ENCODE measurements around the gene MTRR. TPM values are rescaled to one million over a fixed set of nuclear protein-coding genes. Genes with fewer than 3 reads are reported as not detected.
A peak's percentile ranks its signal among the peaks of the same experiment; 100 is the strongest.

The MTRR gene
- total and polyA plus RNA-seq, 7 experiments from 2014 or later = 35.5 to 83.2 (median 66.9) TPM

DNA sequence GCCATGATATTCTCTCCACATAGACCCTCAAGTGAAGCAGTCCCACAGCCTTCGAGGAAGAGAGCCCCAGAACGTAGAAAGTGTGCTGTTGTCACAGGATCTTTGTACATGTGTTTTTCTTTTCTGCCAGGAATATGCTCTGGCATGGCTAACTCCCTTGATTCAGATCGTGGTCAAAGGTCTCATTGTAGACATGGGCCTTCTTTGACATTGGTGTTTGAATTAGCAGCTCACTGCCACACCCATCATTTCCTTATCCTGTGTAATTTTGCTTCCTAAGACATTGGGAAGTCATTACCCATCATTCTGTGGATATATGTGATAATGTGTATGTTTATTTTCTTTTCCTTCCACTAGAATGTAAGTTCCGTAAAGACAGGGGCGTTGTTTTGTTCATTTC is 25.5 kb downstream of the MTRR start:
- Mint-ChIP-seq H3K27ac (no peak overlapping the region), H3K9me3 (no peaks in the 10 kb centered on the region), H3K27me3 (no peaks in the 10 kb centered on the region), H3K36me3 (peaks cover 28 to 78% (median 55%) of the 10 kb centered on the region in 5 donors), H3K4me3 (no peak overlapping the region), H3K4me1 (peaks cover 0 to 15% (median 0%) of the 10 kb centered on the region in 7 donors)
- H3K27ac ChIP-seq (ENCODE audit: low read depth, low read length) = no peak overlapping the region
- ChIA-PET CTCF (no interaction called here), POLR2A (no interaction called here)
- H3K4me3 ChIP-seq (ENCODE audit: low read length) = no peak overlapping the region
- no peak for DNase-seq
- H3K27me3 ChIP-seq (ENCODE audit: control insufficient read depth in 2 of 2, insufficient read depth in 2 of 2, low read length in 2 of 2) = no peaks in the 10 kb centered on the region
- H3K36me3 ChIP-seq (ENCODE audit: control insufficient read depth in 2 of 3, insufficient read depth in 3 of 3, low read length in 3 of 3) = peaks cover 20 to 75% (median 29%) of the 10 kb centered on the region in 3 experiments
- no peak for ATAC-seq
- no peaks in the 10 kb centered on the region for H3K4me1 ChIP-seq (ENCODE audit: control insufficient read depth in 2 of 2, insufficient read depth in 2 of 2, low read length in 2 of 2)
- no peaks in the 10 kb centered on the region for H3K9me3 ChIP-seq (ENCODE audit: control insufficient read depth in 2 of 3, low read length in 3 of 3)
- intact Hi-C loops (cut with micrococcal nuclease) = no loop called here

DNA sequence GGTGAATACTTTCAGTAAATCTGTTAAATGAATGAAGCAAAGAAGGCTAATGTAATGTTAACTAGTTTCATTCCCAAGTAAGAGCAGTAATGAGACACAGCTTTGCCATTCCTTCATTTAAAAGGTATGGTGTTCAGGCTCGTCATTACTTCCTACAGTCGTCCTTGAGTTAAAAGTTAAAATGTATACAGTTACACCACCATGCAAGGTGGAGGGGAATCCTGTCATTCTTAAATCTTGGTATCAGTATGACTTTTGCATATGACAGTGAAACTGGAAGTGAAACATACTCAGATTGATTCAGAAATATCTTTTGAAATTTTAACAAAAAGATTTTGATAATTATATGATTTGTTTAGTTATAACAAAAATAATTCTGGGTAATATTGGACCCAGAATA is 25.9 kb downstream of the MTRR start:
- H3K9me3 Mint-ChIP-seq = no peaks in the 10 kb centered on the region
- Histone ChIP-seq H3K36me3 (ENCODE audit: control insufficient read depth in 2 of 3, insufficient read depth in 3 of 3, low read length in 3 of 3) (peaks cover 20 to 75% (median 28%) of the 10 kb centered on the region in 3 experiments), H3K4me1 (ENCODE audit: control insufficient read depth in 2 of 2, insufficient read depth in 2 of 2, low read length in 2 of 2) (no peaks in the 10 kb centered on the region), H3K9me3 (ENCODE audit: control insufficient read depth in 2 of 3, low read length in 3 of 3) (no peaks in the 10 kb centered on the region), H3K27me3 (ENCODE audit: control insufficient read depth in 2 of 2, insufficient read depth in 2 of 2, low read length in 2 of 2) (no peaks in the 10 kb centered on the region), H3K4me3 (ENCODE audit: low read length) (no peak overlapping the region), H3K27ac (ENCODE audit: low read depth, low read length) (no peak overlapping the region)
- H3K27me3 Mint-ChIP-seq = no peaks in the 10 kb centered on the region
- H3K4me3 Mint-ChIP-seq = no peak overlapping the region
- intact Hi-C loops (cut with micrococcal nuclease) = no loop called here
- ChIA-PET POLR2A (no interaction called here), CTCF (no interaction called here)
- no peak for ATAC-seq
- peaks cover 27 to 78% (median 58%) of the 10 kb centered on the region in 5 donors for H3K36me3 Mint-ChIP-seq
- peaks cover 0 to 15% (median 0%) of the 10 kb centered on the region in 7 donors for H3K4me1 Mint-ChIP-seq
- no peak overlapping the region for H3K27ac Mint-ChIP-seq
- DNase-seq = no peak

DNA sequence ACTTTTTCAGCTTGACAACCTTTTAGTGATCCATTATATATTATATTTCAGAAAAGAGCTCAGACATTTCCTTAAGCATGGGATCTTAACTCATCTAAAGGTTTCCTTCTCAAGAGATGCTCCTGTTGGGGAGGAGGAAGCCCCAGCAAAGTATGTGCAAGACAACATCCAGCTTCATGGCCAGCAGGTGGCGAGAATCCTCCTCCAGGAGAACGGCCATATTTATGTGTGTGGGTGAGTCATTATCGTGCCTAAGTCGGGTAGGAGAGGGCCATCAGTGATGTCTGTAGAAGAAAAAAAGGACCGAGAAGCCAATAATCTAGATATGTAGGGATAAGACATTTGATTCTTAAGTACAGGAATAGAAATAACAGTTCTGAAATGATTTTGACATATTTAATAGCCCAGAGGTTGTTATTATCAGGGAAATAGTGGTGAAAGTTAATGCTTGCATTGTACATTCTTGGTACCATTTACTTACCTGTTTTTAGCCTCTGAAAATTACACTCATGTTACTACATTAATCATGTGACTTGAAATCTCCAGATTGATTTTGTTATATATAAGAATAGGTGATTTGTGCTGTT is 28.2 kb downstream of the MTRR start:
- H3K9me3 ChIP-seq (ENCODE audit: control insufficient read depth in 2 of 3, low read length in 3 of 3) = no peaks in the 10 kb centered on the region
- no peaks in the 10 kb centered on the region for H3K4me1 ChIP-seq (ENCODE audit: control insufficient read depth in 2 of 2, insufficient read depth in 2 of 2, low read length in 2 of 2)
- Mint-ChIP-seq H3K27me3 (no peaks in the 10 kb centered on the region), H3K4me1 (peaks cover 0 to 15% (median 0%) of the 10 kb centered on the region in 7 donors), H3K36me3 (peaks cover 30 to 80% (median 58%) of the 10 kb centered on the region in 5 donors), H3K4me3 (no peak overlapping the region), H3K27ac (peak overlapping the region in 1 of 9 donors; percentile 66), H3K9me3 (no peaks in the 10 kb centered on the region)
- no peak overlapping the region for H3K27ac ChIP-seq (ENCODE audit: low read depth, low read length)
- no peaks in the 10 kb centered on the region for H3K27me3 ChIP-seq (ENCODE audit: control insufficient read depth in 2 of 2, insufficient read depth in 2 of 2, low read length in 2 of 2)
- peak in 1 of 9 donors; percentile 5 for DNase-seq
- CTCF ChIA-PET = no interaction called here
- POLR2A ChIA-PET = no interaction called here
- intact Hi-C loops (cut with micrococcal nuclease) = no loop called here
- peak; percentile 61 for ATAC-seq
- no peak overlapping the region for H3K4me3 ChIP-seq (ENCODE audit: low read length)
- peaks cover 25 to 87% (median 27%) of the 10 kb centered on the region in 3 experiments for H3K36me3 ChIP-seq (ENCODE audit: control insufficient read depth in 2 of 3, insufficient read depth in 3 of 3, low read length in 3 of 3)

DNA sequence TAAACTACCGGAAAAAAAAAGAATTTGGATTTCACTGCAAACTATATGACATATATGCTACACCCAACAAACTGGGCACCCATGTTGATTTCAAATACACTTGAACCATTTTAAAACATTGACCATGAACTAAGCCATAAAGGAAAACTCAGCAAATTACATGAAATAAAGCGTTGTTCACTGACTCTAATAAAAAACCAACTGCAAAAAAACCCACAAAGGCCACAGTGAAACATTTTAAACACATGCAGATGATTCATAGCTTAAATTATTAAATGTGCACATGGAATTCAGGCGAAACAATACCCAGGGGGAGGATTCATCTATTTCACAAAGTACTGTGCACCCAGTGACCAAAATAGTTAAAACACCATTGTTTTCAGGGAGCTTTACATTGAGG is 33.3 kb downstream of the MTRR start:
- Mint-ChIP-seq H3K4me1 (peaks cover 0 to 5% (median 0%) of the 10 kb centered on the region in 7 donors), H3K27ac (peak overlapping the region in 1 of 9 donors; percentile 75), H3K9me3 (peaks cover 0 to 5% (median 4%) of the 10 kb centered on the region in 11 donors), H3K36me3 (peaks cover 32 to 85% (median 62%) of the 10 kb centered on the region in 5 donors), H3K4me3 (no peak overlapping the region), H3K27me3 (no peaks in the 10 kb centered on the region)
- ATAC-seq (no peak), DNase-seq (no peak)
- peaks cover 0 to 4% (median 0%) of the 10 kb centered on the region in 3 experiments for H3K9me3 ChIP-seq (ENCODE audit: control insufficient read depth in 2 of 3, low read length in 3 of 3)
- POLR2A ChIA-PET = no interaction called here
- H3K36me3 ChIP-seq (ENCODE audit: control insufficient read depth in 2 of 3, insufficient read depth in 3 of 3, low read length in 3 of 3) = peaks cover 6 to 58% (median 12%) of the 10 kb centered on the region in 3 experiments
- intact Hi-C loops (cut with micrococcal nuclease) = no loop called here
- H3K27ac ChIP-seq (ENCODE audit: low read depth, low read length) = no peak overlapping the region
- no peak overlapping the region for H3K4me3 ChIP-seq (ENCODE audit: low read length)
- no peaks in the 10 kb centered on the region for H3K27me3 ChIP-seq (ENCODE audit: control insufficient read depth in 2 of 2, insufficient read depth in 2 of 2, low read length in 2 of 2)
- no peaks in the 10 kb centered on the region for H3K4me1 ChIP-seq (ENCODE audit: control insufficient read depth in 2 of 2, insufficient read depth in 2 of 2, low read length in 2 of 2)
- CTCF ChIA-PET = no interaction called here

DNA sequence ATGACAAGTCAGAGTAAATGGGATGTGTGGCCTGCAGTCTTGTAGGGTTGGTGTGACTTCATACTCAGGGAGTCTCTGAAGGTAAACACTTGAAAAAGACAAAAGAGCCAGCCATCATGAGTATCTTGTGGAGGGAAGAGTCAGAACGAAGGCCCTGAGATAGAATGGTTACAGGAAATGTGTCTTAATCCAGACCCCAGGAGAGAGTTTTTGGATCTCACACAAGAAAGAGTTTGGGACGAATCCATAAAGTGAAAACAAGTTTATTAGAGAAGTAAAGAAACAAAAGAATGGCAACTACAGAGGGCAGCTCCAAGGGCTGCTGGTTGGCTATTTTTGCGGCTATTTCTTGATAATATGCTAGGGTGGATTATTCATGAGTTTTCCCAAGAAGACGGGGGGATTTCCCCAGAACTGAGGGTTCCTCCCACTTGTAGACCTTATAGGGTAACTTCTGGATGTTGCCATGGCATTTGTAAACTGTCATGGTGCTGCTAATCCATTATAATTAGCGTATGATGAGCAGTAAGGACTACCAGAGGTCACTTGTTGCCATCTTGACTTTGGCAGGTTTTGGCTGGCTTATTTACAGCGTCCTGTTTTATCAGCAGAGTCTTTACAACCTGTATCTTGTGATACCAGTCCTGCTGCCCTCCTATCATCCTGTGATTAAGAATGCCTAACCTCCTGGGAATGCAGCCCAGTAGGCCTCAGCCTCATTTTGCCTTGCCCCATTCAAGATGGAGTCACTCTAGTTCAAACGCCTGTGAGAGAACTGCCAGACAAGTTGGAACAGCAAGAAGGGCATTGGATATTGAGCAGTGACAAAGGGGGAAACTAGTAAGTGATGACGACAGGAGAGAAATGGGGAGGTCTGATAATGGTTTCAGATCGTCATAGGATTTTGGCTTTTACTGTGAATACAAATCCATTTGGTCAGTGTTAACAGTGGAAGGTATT is 34.0 kb downstream of the MTRR start:
- Mint-ChIP-seq H3K27ac (peak overlapping the region in 1 of 9 donors; percentile 75), H3K36me3 (peaks cover 39 to 85% (median 67%) of the 10 kb centered on the region in 5 donors), H3K27me3 (no peaks in the 10 kb centered on the region), H3K9me3 (peaks cover 3 to 12% (median 10%) of the 10 kb centered on the region in 11 donors), H3K4me3 (no peak overlapping the region), H3K4me1 (peaks cover 0 to 5% (median 0%) of the 10 kb centered on the region in 7 donors)
- Histone ChIP-seq H3K9me3 (ENCODE audit: control insufficient read depth in 2 of 3, low read length in 3 of 3) (peaks cover 0 to 9% (median 0%) of the 10 kb centered on the region in 3 experiments), H3K36me3 (ENCODE audit: control insufficient read depth in 2 of 3, insufficient read depth in 3 of 3, low read length in 3 of 3) (peaks cover 0 to 51% (median 11%) of the 10 kb centered on the region in 3 experiments), H3K4me3 (ENCODE audit: low read length) (no peak overlapping the region), H3K27me3 (ENCODE audit: control insufficient read depth in 2 of 2, insufficient read depth in 2 of 2, low read length in 2 of 2) (no peaks in the 10 kb centered on the region), H3K4me1 (ENCODE audit: control insufficient read depth in 2 of 2, insufficient read depth in 2 of 2, low read length in 2 of 2) (no peaks in the 10 kb centered on the region), H3K27ac (ENCODE audit: low read depth, low read length) (no peak overlapping the region)
- no peak for DNase-seq
- ChIA-PET CTCF (no interaction called here), POLR2A (no interaction called here)
- intact Hi-C loops (cut with micrococcal nuclease) = no loop called here
- ATAC-seq = no peak

DNA sequence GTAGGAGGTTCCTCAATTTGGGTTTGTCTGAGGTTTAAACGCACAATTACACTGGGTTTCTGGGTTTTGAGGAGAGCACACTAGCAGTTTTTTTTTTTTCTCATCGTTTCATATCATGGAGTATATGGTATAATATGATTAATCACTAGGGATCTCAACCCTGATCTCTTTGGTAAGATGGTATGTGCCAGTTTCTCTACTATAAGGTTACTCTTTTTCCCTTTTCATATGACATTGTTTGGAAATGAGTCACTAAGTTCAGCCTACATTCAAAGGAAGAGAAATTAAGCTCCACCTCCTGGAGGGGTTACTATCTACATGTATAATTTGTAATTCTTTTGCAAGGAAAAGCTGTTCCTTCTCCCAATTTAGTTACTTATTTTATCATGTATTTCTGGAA is 35.2 kb downstream of the MTRR start:
- DNase-seq = no peak
- H3K9me3 Mint-ChIP-seq = peaks cover 7 to 24% (median 18%) of the 10 kb centered on the region in 11 donors
- H3K27ac Mint-ChIP-seq = no peak overlapping the region

More for the DNA sequence above, 35.2 kb downstream of the MTRR start:
- H3K4me1 Mint-ChIP-seq = peaks cover 0 to 5% (median 0%) of the 10 kb centered on the region in 7 donors
- no peaks in the 10 kb centered on the region for H3K27me3 Mint-ChIP-seq
- peaks cover 0 to 49% (median 7%) of the 10 kb centered on the region in 3 experiments for H3K36me3 ChIP-seq (ENCODE audit: control insufficient read depth in 2 of 3, insufficient read depth in 3 of 3, low read length in 3 of 3)
- no peaks in the 10 kb centered on the region for H3K4me1 ChIP-seq (ENCODE audit: control insufficient read depth in 2 of 2, insufficient read depth in 2 of 2, low read length in 2 of 2)
- H3K9me3 ChIP-seq (ENCODE audit: control insufficient read depth in 2 of 3, low read length in 3 of 3) = peaks cover 0 to 20% (median 3%) of the 10 kb centered on the region in 3 experiments
- POLR2A ChIA-PET = no interaction called here
- H3K27me3 ChIP-seq (ENCODE audit: control insufficient read depth in 2 of 2, insufficient read depth in 2 of 2, low read length in 2 of 2) = no peaks in the 10 kb centered on the region
- no peak overlapping the region for H3K27ac ChIP-seq (ENCODE audit: low read depth, low read length)
- CTCF ChIA-PET = no interaction called here
- intact Hi-C loops (cut with micrococcal nuclease) = no loop called here
- no peak overlapping the region for H3K4me3 Mint-ChIP-seq
- H3K36me3 Mint-ChIP-seq = peaks cover 38 to 85% (median 67%) of the 10 kb centered on the region in 5 donors
- no peak overlapping the region for H3K4me3 ChIP-seq (ENCODE audit: low read length)
- no peak for ATAC-seq

All from naive thymus-derived CD4-positive, alpha-beta T cell (primary cell).